HG03108 (cell line): ENCODE measurements around the gene SH3RF3.

ENCODE experiments used
- ATAC-seq: cut with Tn5 transposase; IDR thresholded peaks from one replicate; pipeline ENCODE4 v1.9.1; 2021; ENCODE audit warnings: moderate library complexity; ENCODE audit not compliant: unreplicated experiment

SH3RF3 gene

DNA sequence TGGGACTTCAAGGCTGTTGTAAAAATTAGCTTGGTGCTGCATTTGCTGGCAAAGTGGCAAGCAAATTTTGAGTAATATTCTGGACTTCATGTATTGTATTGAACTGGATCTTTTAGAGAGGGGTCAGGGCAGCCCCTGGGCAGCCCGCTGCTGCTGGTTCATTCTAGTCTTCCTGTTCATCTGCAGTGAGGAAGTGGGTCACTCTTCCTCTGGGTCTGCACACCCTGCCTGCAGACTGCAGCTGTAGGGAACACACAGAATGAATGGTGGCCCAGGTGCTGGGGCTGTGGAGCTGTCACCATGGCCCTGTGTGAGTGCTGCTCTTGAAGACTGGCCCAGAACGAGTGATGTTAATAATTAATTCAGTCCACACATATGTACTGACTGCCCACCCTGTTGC is 9.4 kb downstream of the SH3RF3 start:
- no peak for ATAC-seq

DNA sequence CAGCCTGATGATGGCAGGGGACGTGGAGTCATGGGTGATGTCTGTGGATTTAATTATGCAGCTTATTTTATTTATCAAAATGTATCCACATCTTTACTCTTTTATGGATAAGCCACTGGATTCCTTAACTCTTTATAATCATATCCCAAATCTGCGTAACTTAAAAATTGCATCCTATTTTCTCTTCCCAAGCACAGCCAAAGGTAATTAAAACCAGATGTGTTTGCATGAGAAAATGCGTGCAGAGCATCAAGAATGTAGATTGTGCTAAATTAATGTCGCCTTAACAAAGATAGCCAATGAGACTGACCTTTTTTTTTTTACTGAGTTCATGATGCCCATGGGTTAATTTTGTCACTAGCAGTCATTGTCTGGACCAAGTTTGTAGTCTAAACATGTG is 10.0 kb downstream of the SH3RF3 start:
- no peak for ATAC-seq

DNA sequence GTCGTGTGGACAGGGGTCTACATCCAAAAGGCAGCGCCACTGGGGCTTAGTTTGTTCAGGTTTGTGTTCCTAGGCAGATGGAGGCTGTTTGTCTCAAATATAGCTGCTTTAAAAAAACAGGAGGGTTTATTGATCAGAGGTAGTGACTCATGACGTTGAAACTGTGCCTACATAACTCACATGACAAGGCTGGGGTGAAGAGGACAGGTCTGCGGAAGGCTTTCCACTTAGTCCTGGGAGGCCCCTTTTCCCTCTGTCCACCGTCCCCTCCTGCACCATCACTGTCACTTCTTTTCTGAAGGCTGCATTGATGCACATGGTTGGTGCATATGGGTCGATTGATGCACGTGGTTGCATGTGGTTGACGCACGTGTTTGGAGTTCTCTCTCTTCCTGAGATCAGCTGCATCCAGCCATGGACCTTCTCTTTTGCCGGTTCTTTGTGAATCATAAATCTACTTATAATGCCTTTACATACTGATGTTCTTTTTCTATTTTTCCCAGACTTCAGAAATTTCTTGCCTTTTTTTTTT is 10.9 kb downstream of the SH3RF3 start:
- ATAC-seq, result no peak

DNA sequence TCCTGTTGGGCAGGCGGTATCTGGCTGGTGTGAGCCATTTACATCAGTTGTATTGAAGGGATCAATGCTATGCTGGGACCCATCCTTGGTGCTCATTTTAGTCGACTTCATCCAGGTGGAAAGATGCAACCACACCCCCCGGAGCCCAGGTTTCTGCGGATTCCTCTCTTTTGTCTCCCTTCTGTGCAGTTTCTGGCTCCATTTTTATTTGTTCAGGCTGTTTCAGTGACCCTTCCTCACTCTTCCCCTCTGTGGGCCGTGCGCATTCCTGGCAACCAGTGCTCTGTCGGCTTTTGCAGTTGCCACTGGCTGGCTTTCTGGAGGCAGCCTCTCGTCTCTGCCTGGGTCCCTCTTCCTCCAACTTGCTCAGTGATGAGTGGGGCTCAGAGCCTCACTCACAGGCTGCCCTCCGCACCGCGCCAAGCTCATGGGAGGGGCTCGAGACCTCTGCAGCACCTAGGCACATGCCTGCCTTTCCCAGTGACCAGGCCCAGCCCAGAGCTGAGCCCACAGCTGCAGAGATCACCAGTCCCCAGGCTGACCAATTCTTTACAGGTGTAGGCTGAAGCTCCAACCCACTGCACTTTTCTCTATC is 12.1 kb downstream of the SH3RF3 start:
- ATAC-seq, result no peak

DNA sequence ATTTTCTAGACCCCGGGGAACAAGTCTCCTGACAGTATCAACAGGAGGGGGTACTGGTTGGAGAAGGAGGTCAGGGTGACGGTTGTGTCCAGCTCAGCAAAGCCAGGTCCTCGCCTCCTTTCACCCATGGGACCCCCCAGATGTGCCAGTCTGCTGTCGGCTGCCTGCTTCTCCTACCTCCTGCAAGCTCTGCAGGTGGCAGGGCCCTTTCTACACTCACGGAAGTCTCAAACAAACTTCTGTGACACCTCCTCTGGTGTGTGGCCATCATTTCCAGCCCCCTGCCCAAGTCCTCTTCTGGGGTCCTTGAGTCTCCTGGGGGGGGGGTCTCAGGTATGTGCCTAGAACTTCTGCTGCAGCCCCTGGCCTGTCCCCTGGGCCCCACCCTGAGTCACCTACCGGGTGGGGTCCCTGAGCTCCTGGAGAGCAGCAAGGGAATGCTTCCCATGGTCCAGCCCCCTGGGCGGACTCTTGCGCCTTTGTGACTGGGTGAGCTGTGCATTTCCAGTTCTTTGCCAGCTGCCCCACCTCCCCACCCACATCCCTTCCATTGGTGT is 12.8 kb downstream of the SH3RF3 start:
- ATAC-seq, result no peak

DNA sequence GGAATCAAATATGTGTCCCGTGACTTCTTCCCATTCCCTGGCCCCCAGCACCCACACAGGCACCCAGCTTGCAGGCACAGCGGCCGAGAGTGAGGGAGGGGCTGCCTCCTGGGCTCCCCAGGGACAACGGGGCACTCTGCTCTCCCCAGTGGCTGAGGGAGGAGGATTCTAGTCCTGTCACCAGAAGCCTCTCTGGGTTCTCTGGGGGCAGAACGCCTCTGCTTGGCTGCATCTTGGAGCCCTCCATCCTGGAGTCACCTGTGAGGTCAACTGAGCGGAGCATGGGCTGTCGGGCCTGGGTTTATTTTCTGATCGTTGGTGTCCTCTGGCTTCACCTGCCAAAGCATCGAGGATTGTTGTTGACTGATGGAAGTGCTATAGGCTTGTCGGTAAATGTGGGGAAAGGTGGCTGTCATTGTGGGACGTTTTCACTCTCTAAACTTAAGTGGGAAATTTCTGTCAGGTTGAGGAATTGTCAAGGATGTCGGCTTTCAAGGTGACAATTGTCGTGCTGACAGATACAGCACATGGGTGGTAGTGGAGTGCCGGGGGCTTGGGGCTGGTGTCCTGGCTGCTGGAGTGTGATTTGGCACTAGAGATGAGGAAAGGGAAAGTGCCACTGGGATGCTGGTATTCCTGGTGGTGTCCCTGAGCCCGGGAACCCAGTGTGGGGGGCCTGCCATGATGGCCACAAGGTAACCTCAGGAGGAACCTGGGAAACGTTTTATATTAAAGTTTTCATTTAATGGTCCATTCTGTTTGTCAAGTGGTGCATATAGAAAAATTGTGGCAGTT is 13.6 kb downstream of the SH3RF3 start:
- ATAC-seq, result no peak

DNA sequence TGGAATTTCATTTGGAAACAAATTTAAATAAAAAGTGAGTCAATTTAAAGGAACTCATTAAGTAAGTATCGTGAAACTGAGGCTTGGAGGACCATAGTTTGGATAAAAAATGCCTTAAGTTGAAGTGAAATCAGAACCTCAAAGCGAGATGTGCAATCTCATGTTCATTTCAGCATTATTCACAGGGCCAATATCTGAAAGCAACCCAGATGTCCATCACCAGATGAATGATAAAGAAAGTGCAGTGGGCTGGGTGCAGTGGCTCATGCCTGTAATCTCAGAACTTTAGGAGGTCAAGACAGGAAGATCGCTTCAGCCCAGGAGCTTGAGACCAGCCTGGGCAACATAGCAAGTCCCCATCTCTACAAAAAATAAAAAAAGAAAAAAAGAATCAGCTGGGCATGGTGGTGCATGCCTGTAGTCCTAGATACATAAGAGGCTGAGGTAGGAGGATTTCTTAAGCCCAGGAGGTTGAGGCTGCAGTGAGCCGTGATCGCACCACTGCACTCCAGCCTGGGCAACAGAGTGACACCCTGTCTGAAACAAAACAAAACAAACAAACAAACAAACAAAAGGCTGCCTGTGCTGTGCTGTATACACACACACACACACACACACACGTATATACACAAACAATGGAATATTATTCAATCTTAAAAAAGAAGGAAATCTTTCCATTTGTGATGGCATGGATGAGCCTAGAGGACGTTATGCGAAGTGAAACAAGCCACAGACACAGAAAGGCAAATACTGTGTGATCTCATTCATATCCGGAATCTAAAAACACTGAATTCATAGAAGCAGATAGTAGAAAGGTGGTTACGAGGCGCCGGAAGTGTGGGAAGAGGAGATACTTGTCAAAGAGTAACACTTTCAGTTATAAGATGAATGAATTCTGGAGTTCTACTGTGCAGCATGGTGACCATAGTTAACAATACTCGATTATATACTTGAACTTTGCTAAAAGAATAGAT is 14.5 kb downstream of the SH3RF3 start:
- peak; percentile 76 for ATAC-seq

DNA sequence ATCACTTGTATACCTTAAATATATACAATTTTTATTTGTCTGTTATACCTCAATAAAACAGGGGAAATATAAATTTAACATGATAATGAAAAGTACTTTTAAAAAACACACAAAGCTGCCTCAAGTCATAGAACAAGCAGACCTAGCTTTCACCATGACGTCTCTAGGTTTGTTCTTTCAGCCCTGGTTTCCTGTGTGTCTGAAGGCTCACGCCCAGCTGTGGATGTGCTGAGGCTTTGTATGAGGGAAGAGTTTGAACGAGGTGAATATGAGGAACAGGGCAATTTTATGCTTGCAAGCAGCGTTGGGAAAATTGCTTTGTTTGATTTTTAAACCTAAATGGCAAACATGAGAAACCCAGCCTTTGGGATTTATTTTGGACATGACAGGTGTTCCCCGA is 15.3 kb downstream of the SH3RF3 start:
- no peak for ATAC-seq

DNA sequence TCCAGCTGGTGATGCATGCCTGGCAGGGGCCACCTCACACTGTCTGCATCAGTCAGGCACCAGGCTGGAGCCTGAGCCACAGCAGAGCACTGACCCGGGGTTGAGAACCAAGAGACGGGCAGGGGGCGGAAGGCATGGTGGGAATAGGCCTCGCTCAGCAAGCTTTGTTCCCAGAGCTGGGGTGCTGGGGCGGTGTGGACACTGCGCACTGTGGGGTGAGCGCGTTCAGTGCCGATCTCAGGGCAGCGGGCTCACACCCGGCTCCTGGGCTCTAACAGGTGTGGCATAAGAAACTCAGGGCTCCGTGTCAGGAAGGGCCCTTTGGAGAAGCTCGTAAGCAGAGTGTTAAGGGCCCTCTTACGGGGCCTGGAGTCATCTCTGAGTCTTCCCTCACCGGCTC is 15.7 kb downstream of the SH3RF3 start:
- ATAC-seq, result no peak

DNA sequence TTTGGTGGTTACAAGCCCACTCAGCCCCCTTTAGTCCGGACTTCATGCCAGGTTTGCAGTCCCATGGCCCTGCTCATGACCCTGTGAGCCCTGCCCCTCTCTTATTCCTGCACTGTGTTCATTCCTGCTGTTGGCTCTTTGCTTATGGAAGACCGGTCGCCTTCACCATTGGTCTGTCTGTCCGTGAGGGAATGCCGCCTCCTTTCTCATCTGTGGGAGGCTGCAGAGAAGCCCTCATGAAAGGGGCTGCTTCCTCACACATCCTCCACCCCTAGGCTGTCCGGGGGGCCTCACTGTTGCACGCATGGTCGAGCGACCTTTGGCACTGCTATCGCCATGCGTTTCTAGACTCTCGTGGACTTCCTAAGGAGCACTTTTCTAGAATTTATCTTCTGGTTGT is 16.3 kb downstream of the SH3RF3 start:
- no peak for ATAC-seq

DNA sequence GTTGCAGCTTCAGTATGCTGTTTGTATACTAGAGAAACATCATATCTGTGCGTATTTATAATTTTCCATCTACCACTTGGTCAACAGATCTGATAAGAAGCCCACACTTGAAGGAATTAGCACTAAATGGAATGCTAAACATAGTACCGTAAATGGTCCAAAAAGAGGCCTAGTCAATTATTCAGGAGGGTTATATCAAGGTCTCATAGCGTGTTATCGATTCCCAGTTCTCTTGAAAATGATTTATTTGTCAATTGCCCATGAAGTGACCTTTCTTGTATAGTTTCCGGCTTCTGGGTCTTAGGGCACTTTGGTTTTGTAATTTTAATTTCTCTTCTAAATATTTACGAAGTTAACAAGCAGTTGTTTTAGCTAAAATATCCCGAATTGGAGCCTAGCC is 18.4 kb downstream of the SH3RF3 start:
- ATAC-seq, result no peak

DNA sequence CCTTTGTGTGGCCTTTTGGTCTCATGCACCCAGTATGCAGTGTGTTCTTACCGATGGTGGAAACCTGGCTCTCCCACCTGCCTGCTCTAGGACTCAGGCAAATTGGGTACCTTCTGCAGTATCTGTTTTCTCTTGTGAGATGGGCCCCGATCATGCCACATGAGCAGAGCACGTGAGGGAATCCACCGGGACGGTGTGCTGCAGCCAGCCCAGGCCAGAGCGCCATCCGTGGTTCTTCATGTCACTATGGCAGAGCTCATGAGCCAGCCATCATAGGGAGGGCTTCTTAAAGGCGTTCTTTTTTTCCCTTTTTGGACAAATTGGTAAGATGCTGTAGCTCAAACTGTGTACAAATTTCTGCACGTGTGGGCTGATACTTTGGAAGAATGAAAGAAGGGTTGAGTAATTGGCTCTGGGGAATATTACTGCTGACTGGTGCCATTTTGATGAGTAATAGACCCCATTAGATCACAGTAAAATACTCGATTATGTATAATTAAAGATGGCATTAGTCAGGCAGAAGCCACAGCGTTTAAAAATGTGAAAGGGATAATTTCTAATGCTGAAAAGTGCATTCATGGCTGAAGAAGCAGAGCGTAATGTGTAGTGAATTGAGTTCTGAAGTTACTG is 19.2 kb downstream of the SH3RF3 start:
- ATAC-seq, result no peak

DNA sequence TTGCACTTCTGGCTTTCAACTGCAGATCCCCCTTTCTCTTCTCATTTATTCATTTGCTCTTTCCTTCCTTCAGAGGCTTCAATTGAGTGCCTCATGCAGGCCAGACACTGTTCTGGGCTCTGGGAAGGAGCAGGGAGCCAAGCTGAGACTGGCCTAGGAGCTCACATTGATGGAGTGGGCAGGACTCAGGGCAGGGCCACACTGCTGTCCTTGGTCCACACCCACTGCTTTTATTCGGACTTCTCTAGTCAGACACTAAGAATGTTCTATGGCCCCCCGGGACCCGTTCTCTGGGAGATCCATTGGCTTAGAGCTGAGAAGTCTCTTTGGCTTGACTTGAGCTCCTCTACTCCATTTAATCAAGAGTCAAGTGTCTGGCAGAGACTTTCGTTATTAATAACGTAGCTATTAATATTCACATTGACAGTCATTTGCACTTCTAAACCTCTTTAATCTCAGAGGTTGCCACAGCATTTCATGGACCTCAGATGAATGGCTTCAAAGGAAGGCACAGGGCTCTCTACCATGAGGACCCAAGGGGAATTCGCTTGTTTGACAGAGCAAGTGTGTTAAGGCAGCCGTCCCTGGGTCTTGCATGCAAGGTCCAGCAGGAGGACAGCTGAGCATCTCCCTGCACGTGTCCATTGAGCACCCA is 20.1 kb downstream of the SH3RF3 start:
- ATAC-seq, result no peak

DNA sequence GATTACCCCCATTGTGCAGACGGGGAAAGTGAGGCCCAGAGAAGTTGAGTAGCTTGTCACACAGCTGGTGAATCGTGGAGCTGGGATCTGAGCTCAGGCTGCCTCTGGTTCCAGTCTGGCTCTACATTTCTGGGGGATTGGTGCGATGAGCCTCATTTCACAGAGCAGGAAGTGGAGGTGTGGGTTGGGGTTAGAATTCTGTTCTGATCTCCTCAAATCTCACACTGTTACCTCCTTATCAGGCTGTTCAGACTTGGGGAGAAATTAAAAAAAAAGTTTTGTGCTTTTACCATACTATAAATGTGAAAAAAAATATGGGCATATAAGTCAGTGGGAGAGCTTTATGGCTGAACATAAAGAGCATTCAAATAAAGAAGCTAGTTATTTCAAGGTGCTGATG is 21.6 kb downstream of the SH3RF3 start:
- no peak for ATAC-seq

DNA sequence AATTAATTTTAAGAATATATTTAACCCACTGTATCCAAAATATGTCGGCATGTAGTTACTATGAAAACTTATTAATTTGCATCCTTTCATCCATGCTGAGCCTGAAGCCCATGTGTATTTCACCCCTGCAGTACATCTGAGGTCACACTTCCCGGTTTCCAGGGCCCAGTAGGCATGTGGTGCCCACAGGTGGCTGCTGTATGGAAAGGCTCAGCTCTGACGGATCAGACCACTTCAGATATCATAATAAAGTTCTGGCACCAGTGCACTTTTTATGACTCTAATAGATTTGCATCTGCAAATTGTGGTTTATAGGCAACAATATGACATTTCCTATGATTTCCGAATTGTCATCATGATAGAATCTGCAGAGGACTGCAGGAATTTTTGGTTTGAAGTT is 22.5 kb downstream of the SH3RF3 start:
- no peak for ATAC-seq

DNA sequence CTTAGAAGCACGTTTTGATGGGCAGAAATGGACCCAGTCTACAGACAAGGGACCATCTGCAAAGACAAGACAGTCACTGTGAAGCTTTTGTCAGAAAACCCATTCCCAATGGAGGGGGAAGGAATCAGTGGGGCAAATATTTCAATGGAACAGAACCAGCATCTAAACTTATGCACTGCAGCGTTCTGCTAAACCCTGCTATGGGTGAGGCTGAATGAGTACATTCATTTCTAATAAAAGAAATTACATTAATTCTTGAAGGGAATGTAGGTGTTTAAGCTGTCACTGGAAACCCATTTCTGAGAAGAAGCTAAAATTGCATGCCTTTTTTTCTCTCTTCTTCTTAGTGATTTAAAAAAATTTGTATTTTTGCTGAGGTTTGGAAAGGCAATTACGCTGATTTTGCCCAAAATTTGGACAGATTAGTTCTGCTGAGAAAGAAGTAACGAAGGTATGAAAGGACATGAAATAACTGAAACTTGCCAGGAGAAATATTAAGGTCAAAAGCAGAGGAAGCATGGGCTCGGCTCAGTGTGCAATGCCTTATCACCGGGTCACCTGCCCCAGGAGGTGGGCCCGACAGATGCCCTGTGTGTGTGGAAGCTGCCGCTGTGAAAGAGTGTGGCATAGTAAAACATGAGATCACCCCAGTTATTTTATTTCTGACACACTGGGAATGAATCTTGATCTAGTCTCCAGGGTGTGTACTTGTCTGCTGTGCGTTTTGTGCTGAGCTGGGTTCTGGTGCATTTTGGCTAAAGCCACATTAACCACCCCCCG is 24.2 kb downstream of the SH3RF3 start:
- no peak for ATAC-seq

DNA sequence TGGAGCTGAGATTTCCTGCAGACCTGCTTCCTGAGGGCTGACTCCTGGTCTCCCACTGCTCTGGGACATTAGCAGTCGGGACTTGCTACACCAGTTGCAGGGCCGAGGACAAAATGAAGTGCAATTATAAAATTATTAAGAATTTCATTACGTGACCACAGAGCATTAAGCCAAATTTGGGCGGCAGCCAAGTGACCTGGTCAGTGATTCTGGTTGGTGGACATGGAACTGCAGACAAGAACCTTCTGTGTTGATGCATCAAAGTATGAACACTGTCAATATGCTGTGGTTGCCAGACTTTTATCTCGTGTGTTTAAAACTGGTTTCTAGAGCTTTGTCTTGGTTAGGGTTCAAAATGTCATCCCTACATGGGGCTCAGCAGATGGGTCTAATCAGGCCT is 24.8 kb downstream of the SH3RF3 start:
- no peak for ATAC-seq

DNA sequence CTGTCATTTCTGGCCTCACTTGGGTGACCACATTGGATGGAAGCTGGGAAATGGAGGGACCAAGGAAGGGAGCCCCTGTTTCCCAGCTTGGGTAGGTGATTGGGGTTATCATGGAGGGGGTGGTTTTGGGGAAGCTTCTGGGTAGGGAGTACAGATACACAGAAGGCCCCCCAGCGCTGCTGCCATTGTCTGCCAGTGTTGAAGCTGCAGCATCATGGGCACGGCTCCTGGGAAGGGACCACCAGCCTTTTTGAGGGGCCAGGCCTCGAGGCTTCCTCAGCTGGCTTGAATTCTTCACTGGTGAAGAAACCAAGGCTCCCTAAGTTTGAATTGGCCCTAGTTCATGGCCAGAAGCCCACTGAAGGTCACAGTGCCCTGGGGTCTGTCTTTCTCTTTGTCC is 25.2 kb downstream of the SH3RF3 start:
- ATAC-seq, result no peak
